Uterus (tissue), 2 donors: ENCODE measurements around the gene AMBN.

Experiments
- POLR2A ChIP-seq, 2 donors: fragments of 450-650 bp; IDR thresholded peaks; one replicate each; pipeline ENCODE4 v1.6.1; 2016; ENCODE audit warnings: antibody characterized with exemption in 2 of 2, mild to moderate bottlenecking in 1 of 2, moderate library complexity in 1 of 2
- TF ChIP-seq, protein P1 (sequence below), 4 experiments: fragments of 200-600 bp in 2 of 4; fragments of 450-650 bp in 2 of 4; sonication (generic) in 2 of 4; IDR thresholded peaks; one replicate each; pipeline ENCODE4 v1.5.1; 2016 to 2019; ENCODE audit warnings: antibody characterized with exemption in 4 of 4, mild to moderate bottlenecking in 2 of 4, moderate library complexity in 1 of 4

DNA sequence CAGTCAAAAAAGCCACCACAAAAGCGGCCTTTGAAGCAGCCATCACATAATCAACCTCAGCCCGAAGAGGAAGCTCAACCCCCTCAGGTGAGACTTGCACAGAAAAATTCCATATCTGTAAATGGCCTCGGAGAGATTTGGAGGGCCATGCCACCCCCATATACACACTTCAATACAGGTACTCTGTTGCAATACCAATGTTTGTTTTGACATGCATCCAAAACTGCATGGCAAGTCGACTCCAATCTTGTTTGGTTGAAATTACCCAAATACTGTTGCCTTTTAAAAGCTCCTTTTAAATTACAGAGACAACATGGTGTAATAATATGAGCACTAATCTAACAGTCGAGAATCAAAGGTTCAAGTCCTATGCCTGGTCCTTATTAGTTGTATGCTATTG is 42.4 kb downstream of the AMBN start:
- TF ChIP-seq POLR2A (IDR thresholded peaks at IDR 0.05) = no peak
- TF ChIP-seq, protein P1, sequence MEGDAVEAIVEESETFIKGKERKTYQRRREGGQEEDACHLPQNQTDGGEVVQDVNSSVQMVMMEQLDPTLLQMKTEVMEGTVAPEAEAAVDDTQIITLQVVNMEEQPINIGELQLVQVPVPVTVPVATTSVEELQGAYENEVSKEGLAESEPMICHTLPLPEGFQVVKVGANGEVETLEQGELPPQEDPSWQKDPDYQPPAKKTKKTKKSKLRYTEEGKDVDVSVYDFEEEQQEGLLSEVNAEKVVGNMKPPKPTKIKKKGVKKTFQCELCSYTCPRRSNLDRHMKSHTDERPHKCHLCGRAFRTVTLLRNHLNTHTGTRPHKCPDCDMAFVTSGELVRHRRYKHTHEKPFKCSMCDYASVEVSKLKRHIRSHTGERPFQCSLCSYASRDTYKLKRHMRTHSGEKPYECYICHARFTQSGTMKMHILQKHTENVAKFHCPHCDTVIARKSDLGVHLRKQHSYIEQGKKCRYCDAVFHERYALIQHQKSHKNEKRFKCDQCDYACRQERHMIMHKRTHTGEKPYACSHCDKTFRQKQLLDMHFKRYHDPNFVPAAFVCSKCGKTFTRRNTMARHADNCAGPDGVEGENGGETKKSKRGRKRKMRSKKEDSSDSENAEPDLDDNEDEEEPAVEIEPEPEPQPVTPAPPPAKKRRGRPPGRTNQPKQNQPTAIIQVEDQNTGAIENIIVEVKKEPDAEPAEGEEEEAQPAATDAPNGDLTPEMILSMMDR (IDR thresholded peaks at IDR 0.05) = no peak
